Stimulated activated naive CD8-positive, alpha-beta T cell treated with anti-CD3 and anti-CD28 coated beads, Interleukin-15, amount 100 ng/mL, for 72 hours (primary cell): ENCODE data around the gene NUDT21.
"Not testable (repeated sequence)": the region's sequence is repeated elsewhere in the genome, so short reads cannot be mapped to it uniquely, and the experiment has no call there.

ENCODE experiments used
- ATAC-seq: fragments of 150-1000 bp; cut with Tn5 transposase; 2 replicates; pipeline ENCODE4 v1.10.0; 2021; ENCODE audit warnings: mild to moderate bottlenecking, moderate library complexity
- DNase-seq, 2 donors: peaks; one replicate each; pipeline ENCODE4 v3.0.0; 2021 to 2022
- H3K27ac Mint-ChIP-seq, 2 donors: one replicate each; pipeline ENCODE4 v1.8.0; 2022; ENCODE audit warnings: mild to moderate bottlenecking in 2 of 2, mixed read lengths in 2 of 2, moderate library complexity in 2 of 2
- H3K27me3 Mint-ChIP-seq: one replicate; pipeline ENCODE4 v1.8.0; 2022; ENCODE audit warnings: mixed read lengths
- H3K4me1 Mint-ChIP-seq: one replicate; pipeline ENCODE4 v1.8.0; 2022; ENCODE audit warnings: mild to moderate bottlenecking, mixed read lengths
- H3K4me3 Mint-ChIP-seq, 2 donors: one replicate each; pipeline ENCODE4 v1.8.0; 2022; ENCODE audit warnings: mild to moderate bottlenecking in 2 of 2, mixed read lengths in 2 of 2, moderate library complexity in 1 of 2
- H3K9me3 Mint-ChIP-seq, 2 donors: one replicate each; pipeline ENCODE4 v1.8.0; 2022; ENCODE audit warnings: mixed read lengths in 2 of 2

NUDT21 gene

GRCh38 chr16:56450986-56451752, at the start of gene NUDT21, which contains the start of gene OGFOD1:
Gene NUDT21, minus strand, starts transcription at chr16:56451332. Its CDS starts 130 bp downstream, at chr16:56451202.
Gene OGFOD1, plus strand, starts transcription at chr16:56451554. Its CDS starts 59 bp downstream, at chr16:56451613.
- DNase-seq: peak; percentile 90 to 95
- Mint-ChIP-seq H3K4me1 (peaks cover 58% of the 10 kb centered on the region), H3K9me3 (no peaks in the 10 kb centered on the region), H3K27me3 (no peaks in the 10 kb centered on the region), H3K4me3 (peak within 1 kb of the TSS; percentile 90 to 99), H3K27ac (peak within 1 kb of the TSS; percentile 97 to 98)
- ATAC-seq: peak; percentile 99

GRCh38 chr16:56493815-56494214, 42.7 kb upstream of the NUDT21 start:
- no peaks in the 10 kb centered on the region for H3K9me3 Mint-ChIP-seq
- no peak overlapping the region for H3K4me3 Mint-ChIP-seq
- no peak overlapping the region for H3K27ac Mint-ChIP-seq
- H3K4me1 Mint-ChIP-seq: no peaks in the 10 kb centered on the region
- ATAC-seq: no peak
- H3K27me3 Mint-ChIP-seq: no peaks in the 10 kb centered on the region
- no peak for DNase-seq

- no peaks in the 10 kb centered on the region for H3K27me3 Mint-ChIP-seq
- DNase-seq (no peak), ATAC-seq (no peak)
These were observed 42.0 kb upstream of the NUDT21 start for GRCh38 chr16:56493126-56493525.

GRCh38 chr16:56491657-56492261, 40.6 kb upstream of the NUDT21 start:
- Mint-ChIP-seq H3K4me1 (no peaks in the 10 kb centered on the region), H3K4me3 (no peak overlapping the region), H3K27me3 (no peaks in the 10 kb centered on the region), H3K27ac (no peak overlapping the region), H3K9me3 (no peaks in the 10 kb centered on the region)
- DNase-seq: no peak
- ATAC-seq: no peak

More at GRCh38 chr16:56493126-56493525, 42.0 kb upstream of the NUDT21 start:
- H3K4me3 Mint-ChIP-seq: no peak overlapping the region
- no peaks in the 10 kb centered on the region for H3K9me3 Mint-ChIP-seq
- peak overlapping the region in 1 of 2 donors; percentile 45 for H3K27ac Mint-ChIP-seq
- no peaks in the 10 kb centered on the region for H3K4me1 Mint-ChIP-seq

- H3K27me3 Mint-ChIP-seq, H3K9me3 Mint-ChIP-seq, DNase-seq, H3K4me3 Mint-ChIP-seq, H3K27ac Mint-ChIP-seq, ATAC-seq, H3K4me1 Mint-ChIP-seq: not testable (repeated sequence)
These were observed 37.7 kb upstream of the NUDT21 start for GRCh38 chr16:56488868-56489267.

- no peaks in the 10 kb centered on the region for H3K4me1 Mint-ChIP-seq
- H3K9me3 Mint-ChIP-seq: no peaks in the 10 kb centered on the region
- DNase-seq: no peak
- no peaks in the 10 kb centered on the region for H3K27me3 Mint-ChIP-seq
- no peak for ATAC-seq
- H3K27ac Mint-ChIP-seq: no peak overlapping the region
- no peak overlapping the region for H3K4me3 Mint-ChIP-seq
These were observed 36.9 kb upstream of the NUDT21 start for GRCh38 chr16:56488035-56488434.

GRCh38 chr16:56483394-56483793, 32.3 kb upstream of the NUDT21 start:
- DNase-seq (no peak), ATAC-seq (no peak)
- no peak overlapping the region for H3K4me3 Mint-ChIP-seq
- H3K27me3 Mint-ChIP-seq: no peaks in the 10 kb centered on the region
- peaks cover 30% of the 10 kb centered on the region for H3K4me1 Mint-ChIP-seq
- no peaks in the 10 kb centered on the region for H3K9me3 Mint-ChIP-seq
- no peak overlapping the region for H3K27ac Mint-ChIP-seq

- H3K27me3 Mint-ChIP-seq: no peaks in the 10 kb centered on the region
- no peak overlapping the region for H3K4me3 Mint-ChIP-seq
- no peaks in the 10 kb centered on the region for H3K9me3 Mint-ChIP-seq
- no peak overlapping the region for H3K27ac Mint-ChIP-seq
- H3K4me1 Mint-ChIP-seq: peaks cover 36% of the 10 kb centered on the region
- DNase-seq (no peak), ATAC-seq (no peak)
These were observed 31.6 kb upstream of the NUDT21 start for GRCh38 chr16:56482683-56483236.

GRCh38 chr16:56481468-56482122, 30.5 kb upstream of the NUDT21 start:
- ATAC-seq: no peak
- no peaks in the 10 kb centered on the region for H3K27me3 Mint-ChIP-seq
- H3K27ac Mint-ChIP-seq: peak overlapping the region; percentile 54 to 61
- no peaks in the 10 kb centered on the region for H3K9me3 Mint-ChIP-seq
- DNase-seq: no peak
- H3K4me3 Mint-ChIP-seq: no peak overlapping the region
- H3K4me1 Mint-ChIP-seq: peaks cover 48% of the 10 kb centered on the region

GRCh38 chr16:56480776-56481467, 29.8 kb upstream of the NUDT21 start:
- no peak for ATAC-seq
- Mint-ChIP-seq H3K27ac (peak overlapping the region; percentile 8 to 59), H3K27me3 (no peaks in the 10 kb centered on the region), H3K4me1 (peaks cover 52% of the 10 kb centered on the region), H3K9me3 (no peaks in the 10 kb centered on the region), H3K4me3 (no peak overlapping the region)
- DNase-seq: no peak

- no peak for ATAC-seq
- Mint-ChIP-seq H3K4me1 (peaks cover 52% of the 10 kb centered on the region), H3K4me3 (no peak overlapping the region), H3K27ac (peak overlapping the region; percentile 96 to 98), H3K27me3 (no peaks in the 10 kb centered on the region), H3K9me3 (no peaks in the 10 kb centered on the region)
- no peak for DNase-seq
These were observed 28.3 kb upstream of the NUDT21 start for GRCh38 chr16:56479469-56479868.

GRCh38 chr16:56478281-56479049, 27.3 kb upstream of the NUDT21 start:
- Mint-ChIP-seq H3K27ac (peak overlapping the region; percentile 96 to 98), H3K4me3 (peak overlapping the region; percentile 5 to 24), H3K27me3 (no peaks in the 10 kb centered on the region), H3K9me3 (no peaks in the 10 kb centered on the region), H3K4me1 (peaks cover 52% of the 10 kb centered on the region)
- ATAC-seq (peak; percentile 78), DNase-seq (peak in 1 of 2 donors; percentile 5)

GRCh38 chr16:56477096-56477878, 26.2 kb upstream of the NUDT21 start:
- Mint-ChIP-seq H3K27me3 (no peaks in the 10 kb centered on the region), H3K27ac (peak overlapping the region; percentile 84 to 92)
- peak; percentile 70 for ATAC-seq

GRCh38 chr16:56475201-56475600, 24.1 kb upstream of the NUDT21 start:
- no peak overlapping the region for H3K27ac Mint-ChIP-seq
- no peaks in the 10 kb centered on the region for H3K9me3 Mint-ChIP-seq
- no peak overlapping the region for H3K4me3 Mint-ChIP-seq
- ATAC-seq: no peak
- no peak for DNase-seq
- H3K4me1 Mint-ChIP-seq: peaks cover 38% of the 10 kb centered on the region
- H3K27me3 Mint-ChIP-seq: no peaks in the 10 kb centered on the region

More at GRCh38 chr16:56477096-56477878, 26.2 kb upstream of the NUDT21 start:
- Mint-ChIP-seq H3K4me1 (peaks cover 52% of the 10 kb centered on the region), H3K4me3 (peak overlapping the region in 1 of 2 donors; percentile 19), H3K9me3 (no peaks in the 10 kb centered on the region)
- no peak for DNase-seq
